ENCODE measurements around the gene CLEC2A.
A peak's percentile ranks its signal among the peaks of the same experiment; 100 is the strongest.

The CLEC2A gene

DNA sequence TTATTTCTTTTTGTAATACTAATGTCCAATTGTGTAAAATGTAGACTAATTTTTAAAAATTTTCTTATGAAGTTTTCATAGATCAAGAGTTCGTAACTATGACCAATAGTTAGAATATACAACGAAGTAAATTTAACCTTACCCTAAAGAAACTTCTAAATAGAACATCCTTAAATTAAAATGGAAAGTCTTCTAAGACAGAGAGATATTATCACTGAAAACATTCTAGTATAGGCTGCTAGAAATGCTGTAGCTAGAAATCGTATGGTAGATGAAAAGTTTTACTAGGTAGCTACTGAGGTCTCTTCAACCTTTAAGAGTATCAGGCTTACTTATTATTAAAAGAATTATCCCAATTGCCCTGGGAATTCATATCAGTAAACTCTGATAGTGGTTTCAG lies 925 bp downstream of the CLEC2A start:
- no peak for DNase-seq

DNA sequence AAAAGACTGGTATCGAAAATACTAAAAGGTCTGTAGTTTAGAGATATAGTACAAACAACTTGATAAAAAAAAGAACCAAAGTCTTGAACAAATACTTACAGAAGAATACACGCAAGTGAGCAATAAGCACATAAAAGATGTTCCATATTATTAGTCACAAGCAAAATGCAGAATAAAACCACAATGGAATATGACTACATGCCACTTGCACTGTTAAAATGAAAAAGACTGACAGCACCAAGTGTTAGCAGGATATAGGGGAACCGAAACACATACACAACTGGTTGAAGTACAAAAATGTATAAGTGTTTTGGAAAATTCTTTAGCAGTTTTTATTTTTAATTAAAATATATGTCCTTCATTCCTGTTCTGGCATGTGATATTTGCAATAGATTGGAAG lies 3.6 kb downstream of the CLEC2A start:
- no peak for DNase-seq

DNA sequence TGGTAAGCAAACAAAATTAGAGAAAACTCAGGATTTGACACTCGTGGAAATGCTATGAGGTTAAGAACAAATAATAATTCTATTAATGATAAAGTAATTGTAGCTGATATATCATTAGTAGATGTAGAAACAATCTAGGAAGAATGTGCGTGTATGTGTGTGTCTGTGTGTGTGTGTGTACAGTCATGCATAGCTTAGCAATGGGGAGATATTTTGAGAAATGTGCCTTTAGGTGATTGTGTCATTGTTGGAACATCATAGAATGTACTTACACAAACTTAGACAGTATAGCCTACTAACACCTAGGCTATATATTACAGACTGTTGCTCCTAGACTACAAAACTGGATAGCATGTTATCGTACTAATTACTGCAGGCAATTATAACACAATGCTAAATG lies 5.3 kb downstream of the CLEC2A start:
- no peak for DNase-seq

DNA sequence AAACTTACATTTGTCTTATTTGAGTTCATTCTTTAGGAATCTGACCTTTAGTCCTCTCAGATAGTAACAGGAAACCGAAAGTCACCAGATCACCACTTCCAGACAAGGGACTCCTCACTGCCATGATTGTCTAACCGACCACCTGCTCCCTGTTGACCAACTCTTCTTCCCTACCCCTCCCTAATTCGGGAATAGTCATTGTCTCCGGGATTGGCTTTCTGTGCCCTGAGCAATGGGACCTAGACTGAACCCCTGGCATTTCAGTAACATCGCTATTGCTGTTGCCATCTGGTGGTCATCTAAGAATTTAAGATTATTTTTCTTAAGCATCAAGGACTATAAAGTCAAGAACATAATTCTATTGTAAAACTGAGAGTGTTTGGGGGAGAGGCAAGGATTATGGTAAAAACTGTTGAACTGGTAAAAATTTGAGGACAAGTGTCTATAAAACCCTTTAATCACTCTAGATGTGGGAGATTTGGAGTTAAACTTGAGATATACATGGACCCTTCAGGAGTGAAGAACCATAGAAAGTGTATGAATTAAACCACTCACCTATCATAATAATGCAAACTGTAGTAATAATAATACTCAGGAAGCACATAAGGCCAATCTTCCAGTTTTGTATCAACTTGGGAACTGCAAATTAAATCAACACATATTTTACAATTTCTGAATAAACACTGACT lies 6.3 kb downstream of the CLEC2A start:
- peak in 1 of 14 donors; percentile 5 for DNase-seq

DNA sequence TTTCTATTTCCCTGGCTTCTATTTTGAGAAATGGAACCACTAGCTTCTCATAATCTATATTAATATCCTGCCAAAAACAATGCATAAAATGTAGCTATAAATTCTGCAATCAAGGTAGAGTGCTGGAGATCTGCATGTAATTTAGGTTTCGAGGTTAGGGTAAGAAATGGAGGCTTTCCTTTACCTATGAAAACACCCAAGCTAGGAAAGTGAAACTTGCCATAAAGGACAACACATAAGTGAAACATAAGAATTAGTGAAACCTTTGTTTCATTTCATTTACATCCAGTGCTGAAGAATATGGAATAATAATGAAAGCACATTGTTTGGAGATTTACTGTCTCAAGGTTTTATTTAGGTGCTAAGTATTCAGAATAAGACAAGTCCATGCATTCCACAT lies 9.7 kb downstream of the CLEC2A start:
- no peak for DNase-seq

DNA sequence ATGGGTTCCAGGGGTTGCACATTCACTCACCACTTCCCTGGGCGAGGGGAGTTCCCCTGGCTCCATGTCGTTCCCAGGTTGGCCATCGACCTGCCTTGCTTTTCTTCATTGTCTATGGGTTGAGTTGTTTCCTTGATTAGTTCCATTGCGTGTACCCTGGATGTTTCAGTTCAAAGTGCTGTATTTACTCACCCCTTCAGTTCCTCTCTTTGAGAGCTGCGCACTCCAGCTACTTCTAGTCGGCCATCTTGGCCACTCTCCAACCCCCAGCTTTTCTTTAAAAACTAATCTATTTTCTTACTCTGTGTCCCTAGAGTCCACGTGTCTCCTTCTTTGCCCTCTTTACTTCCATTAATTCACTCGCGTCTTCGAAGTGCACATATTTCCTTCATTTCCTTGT lies 11.7 kb downstream of the CLEC2A start:
- no peak for DNase-seq

DNA sequence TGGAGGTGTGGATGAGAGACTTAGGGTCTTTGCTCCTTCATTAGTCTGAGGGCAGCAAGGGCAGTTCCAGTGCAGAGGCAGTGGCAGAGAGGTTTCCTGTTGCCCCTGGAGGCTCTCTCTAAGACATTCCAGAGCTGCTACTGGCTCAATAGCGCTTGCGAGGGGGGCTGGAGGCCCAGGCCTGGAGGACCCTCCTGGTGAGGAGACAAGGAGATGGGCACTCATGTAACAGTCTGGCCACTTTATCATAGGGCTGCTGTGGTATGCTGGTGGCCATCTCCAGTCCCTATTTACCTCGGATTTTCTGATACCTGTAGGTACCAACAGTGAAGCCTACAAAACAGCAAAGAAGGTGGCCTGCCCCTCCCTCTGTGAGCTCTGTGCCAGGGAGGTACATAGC lies 12.7 kb downstream of the CLEC2A start:
- no peak for DNase-seq

DNA sequence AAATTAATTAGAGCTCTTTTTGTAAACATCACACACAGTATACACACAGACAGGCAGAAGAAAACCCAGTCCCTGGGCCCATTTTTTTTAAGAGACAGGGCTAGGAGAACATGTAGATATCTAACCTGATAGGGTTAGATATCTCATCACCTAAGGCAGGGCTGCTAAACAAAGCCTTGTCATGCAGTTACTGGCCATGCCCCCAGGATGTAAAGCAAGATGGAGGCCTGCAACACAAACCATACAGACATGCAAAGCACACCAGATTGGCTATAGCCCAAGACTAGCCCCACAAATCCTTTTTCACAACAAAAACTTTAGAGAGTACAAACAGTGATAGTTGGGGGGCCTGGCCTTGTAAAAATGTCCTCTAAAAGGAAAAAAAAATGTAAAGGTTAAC lies 20.5 kb downstream of the CLEC2A start:
- no peak for DNase-seq

DNA sequence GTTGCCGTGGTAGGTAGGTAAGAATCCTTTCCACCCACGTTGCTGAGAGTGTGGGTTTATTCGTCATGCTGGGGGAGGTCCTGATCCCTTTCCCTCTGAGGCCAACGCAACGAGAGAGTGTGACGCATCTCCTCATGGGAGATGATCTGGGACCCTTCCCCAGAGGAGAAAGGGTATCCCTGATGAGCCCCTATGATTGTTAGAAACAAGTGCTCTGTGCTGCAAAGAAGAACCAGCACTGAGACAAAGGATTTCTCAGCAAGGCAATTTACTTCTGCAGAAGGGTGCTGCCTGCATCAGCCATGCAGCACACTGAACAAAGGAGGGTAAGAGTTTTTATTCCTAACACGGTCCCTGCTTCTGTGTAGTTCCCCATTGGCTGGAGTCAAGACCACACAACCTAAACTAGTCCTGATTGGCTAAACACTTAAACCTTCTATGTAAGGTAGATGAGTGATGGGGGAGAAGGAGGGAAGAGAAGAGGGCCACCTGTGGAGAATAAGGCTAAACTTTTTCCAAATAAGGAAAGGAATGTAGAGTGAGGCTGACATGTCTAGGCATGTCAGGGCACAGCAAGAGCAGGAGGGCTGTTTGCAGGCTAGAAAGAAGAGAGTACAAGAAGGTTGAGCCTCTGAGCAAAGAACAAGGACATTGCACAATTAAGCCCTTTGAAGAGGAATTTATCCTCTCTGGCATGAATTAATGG lies 21.3 kb downstream of the CLEC2A start:
- DNase-seq = no peak

DNA sequence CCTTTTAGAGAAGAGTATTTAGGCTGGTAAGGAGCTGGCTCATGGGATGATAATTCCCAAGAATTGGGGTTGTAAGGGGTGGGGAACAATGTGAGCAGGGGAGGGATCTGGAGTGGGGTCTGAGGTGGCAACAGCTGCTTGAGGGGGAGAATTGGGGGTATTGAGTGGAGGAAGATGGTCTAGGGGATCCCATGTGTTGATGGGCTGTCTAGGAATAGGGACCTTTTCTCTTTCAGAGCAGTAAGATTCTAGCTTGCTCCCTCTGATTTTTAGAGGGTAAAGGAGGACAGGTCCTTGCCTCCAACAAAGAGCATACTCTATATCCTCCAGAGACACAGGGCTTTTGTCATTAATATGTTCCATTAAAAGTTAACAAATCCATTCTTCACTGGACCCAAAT lies 22.4 kb downstream of the CLEC2A start:
- no peak for DNase-seq

DNA sequence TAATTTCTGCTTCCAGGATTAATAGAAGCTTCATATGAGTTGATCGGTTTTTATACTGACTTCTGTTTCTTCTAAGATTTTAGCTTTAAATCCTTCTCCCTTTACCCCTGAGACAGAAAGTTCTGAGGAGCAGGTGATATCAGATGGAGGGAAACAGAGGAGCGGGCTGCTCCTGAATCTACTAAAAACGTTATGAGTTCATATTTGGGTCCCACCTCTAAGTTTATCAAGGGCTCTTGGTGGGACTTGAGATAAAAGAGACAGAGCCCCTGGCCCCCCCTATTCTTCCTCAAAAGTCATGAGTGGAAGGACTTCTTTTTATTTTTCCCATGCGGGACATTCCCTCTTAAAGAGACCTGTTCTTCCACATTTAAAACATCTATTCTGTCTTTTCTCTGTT lies 23.8 kb downstream of the CLEC2A start:
- no peak for DNase-seq

DNA sequence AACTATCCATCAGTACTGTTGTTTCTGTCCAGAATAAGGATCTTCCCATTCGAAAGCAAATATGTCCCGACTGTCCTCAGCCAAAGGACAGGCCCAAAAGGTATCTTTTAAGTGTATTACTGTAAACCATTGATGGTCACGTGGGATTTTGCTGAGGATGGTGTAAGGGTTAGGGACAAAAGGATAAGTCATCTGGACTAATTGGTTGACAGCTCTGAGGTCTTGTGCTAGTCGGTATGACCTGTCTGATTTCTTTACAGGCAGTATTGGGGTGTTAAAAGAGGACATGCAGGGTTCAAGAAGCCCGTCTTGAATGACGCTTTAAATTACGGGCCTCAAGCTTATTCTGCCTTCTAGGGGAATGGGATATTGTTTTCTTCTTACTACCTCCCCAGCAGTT lies 24.4 kb downstream of the CLEC2A start:
- DNase-seq = no peak

DNA sequence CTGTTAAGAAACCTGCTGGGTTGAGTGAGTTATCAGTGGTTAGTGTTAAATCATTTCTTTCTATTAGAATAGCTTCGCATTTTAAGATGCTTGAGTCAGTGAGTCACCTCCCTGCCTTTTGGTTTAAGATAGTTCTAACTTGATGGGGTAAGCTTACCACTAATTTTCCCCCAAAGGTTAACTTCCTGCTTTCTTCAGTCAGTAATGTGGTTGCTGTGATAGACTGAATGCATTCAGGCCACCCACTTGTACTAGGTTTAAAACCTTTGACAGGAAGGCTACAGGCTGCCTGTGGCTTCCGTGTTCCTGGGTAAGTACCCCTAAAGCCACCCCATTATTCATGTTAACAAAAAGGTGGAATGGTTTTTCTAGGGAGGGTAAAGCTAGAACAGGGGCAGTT lies 25.3 kb downstream of the CLEC2A start:
- DNase-seq = no peak

DNA sequence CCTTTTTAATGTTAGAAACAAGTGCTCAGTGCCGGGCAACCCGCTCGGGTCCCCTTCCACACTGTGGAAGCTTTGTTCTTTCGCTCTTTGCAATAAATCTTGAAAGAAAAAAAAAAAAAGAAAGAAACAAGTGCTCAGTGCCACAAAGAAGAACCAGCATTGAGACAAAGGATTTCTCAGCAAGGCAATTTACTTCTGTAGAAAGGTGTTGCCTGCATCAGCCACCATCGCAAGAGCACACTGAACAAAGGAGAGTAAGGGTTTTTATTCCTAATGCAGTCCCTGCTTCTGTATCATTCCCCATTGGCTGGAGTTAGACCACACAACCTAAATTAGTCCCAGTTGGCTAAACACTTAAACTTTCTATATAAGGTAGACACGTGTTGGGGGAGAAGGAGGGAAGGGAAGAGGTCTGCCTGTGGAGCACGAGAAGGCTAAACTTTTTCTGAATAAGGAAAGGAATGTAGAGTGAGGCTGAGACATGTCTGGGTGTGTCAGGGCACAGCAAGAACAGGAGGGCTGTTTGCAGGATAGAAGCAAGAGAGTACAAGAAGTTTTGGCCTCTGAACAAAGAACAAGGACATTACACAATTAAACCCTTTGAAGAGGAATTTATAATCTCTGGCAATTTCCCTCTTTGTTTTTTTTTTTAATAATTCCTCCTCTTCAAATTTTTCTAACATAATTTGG lies 29.5 kb downstream of the CLEC2A start:
- DNase-seq = no peak

DNA sequence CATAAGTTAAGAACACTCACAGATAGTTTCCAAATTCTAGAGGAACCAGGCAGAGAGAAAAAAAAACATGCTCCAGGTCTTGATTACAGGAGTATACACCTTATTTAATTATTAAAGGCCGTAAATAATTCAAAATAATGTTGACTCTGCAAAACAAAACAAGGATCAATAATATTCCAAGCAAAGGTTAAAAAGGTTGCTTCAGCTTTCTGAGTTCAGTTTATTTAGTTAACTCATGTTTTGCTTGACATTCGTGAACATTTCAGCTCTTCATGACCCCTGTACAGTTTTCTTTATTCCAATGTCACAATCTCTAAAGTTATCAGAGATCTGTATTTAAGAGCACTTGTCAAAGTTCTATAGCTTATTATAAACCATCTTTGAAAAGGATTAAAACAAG lies 31.2 kb downstream of the CLEC2A start:
- no peak for DNase-seq

DNA sequence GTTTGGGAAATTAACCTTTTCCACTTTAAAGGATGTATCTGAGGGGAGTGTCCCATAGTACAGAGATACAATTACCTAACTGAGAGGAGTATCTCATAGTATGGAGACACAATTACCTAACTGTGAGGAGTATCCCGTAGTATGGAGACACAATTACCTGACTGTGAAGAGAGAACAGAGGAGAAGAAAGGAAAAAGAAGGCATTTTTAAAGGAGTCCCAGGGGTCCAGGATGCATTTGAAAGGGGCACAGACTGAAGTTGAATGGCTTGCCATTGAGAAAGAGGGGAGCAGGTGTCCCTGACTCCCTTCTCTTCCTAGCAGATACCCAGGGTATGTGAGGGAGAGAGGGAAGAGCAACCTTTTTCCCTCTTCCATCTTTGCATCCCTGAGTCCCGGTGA lies 33.0 kb downstream of the CLEC2A start:
- no peak for DNase-seq

DNA sequence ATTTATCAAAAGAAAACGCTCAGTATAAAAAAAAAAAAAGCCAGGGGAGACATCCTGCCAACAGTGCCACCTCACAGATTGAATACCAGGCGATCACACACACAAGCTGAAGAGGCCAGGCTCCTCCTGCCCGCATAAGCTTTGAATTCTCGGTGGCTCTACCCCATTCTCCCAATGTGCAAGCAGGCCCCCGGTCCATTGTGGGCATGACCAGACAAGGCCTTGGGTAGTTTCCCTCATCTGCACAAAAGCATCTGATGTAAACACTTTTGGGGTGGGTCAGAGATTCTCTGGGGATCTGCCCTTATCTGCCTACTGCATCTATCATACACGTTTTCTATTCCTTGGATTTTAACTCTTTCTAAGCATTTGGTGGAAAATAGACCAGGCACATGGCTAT lies 34.6 kb downstream of the CLEC2A start:
- no peak for DNase-seq

DNA sequence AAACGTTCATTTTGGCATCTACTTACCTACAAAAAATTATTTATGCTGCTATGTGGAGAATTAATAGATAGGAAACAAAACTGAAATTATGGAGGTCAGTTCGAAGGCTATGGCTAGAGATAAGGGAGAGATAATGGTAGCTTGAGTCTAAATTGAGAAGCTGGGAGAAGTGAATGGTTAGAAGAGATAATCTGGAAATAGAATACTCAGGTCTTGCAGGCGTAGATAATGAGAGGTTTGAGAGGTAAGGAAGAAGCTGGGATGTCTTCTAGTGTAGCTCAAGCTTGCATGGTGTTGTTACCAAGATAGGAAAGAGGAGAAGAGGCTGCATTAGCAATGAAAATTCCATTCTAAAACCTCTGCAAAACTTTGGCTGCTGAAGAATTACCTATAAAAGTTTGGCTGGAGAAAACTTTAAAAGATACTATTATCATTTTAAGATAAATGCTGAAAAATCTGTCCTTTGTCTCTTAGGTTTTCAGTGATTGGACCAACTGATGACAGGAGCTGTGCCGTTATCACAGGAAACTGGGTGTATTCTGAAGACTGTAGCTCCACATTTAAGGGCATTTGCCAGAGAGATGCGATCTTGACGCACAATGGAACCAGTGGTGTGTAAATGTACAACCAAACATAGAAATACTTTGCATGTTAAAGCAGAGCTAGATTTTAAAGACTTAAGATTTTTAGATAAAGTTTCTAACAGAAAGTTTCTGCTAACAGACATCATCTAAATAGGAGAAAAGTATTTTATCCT lies 36.8 kb downstream of the CLEC2A start:
- no peak for DNase-seq

DNA sequence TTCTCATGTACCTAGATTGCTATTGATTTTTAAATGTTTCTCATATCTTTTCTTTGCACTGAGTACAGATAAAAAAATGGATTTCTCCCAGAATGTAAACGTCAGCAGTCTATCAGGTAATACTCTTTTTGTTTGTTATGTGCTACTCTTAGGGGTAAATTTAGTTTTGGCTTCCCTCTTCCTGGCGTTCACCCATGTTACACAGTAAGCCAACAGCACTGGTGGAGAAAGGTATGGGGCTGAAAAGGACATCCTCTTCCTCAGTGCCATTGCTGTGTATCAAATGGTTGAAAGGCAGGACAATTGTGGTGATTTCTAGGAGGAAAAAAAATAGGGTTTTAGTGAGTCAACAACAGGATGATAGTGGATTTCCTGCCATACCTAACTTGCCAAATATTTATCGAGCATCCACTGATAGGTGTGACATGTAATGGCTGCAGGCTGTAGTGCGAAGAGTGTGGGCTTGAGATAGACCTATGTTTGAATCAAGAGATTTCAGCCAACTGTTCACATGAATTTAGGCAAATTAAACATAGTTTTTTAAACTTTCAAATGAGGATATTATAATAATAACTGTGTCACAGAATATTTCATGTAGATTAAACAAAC lies 43.4 kb downstream of the CLEC2A start:
- no peak for DNase-seq

DNA sequence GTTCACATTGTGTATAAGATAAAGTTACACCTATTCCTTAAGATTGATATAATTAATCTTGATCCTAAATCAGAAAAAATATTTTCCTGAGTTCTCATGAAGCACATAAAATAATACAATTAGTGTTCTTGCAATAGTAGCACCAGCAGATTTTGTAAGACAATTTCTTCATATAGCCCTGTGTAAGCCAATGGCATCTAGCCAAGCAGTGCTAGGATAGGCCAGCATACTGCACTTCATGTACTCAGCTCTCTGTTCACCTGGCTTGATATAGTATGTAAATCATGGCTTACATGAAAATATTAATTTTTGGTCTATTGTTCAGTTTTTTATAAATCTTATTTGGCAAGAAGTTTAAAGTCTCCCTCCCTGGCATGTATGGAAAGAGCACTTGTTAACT lies 49.0 kb downstream of the CLEC2A start:
- no peak for DNase-seq

DNA sequence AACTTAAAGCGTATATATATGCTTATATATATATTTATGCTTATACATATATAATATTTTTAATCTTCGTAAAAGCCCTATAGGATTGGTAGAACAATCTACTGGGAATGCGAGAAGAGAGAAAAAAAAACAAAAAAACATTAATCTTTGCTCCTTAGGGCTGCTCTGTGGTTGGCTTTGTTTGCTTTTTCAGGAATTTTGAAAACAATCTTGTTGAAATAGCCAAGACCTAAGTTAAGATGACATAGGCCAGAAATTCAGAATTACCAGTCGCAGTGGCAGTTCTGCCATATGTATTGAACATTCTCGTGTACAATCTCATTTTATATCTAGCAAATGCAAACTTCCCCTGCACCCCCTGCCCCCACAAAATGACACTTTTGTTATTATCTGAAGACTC lies 50.2 kb downstream of the CLEC2A start:
- no peak for DNase-seq

DNA sequence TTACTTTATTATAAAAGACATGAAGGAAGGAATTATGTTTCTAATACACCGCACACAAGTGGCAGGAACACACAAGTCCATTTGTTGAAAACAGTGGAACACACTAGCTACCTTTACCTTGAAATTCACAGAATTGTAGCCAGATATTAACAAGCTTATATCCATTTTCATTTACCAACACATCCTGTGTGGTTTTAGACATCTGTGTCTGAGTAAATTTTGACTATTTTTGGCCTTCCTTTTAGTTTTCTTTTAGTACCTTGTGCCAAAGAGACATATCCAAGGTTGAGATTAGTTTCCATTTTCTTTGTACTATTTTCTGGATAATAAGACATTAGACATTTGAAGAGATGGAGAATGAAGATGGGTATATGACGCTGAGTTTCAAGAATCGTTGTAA lies 50.9 kb downstream of the CLEC2A start, which contains the start of gene KLRF2:
Gene KLRF2, plus strand, starts transcription at position 244 of the 400 bp plus-strand sequence. Its CDS starts 107 bp downstream, at position 351.
- DNase-seq = no peak
